HEK293 (cell line): ENCODE data around the gene ARPIN.

Experiments used
- CTCF ChIA-PET: fragments of 350-600 bp; formaldehyde crosslinking; extraction: SDS; loops from one replicate; lab custom pipeline; 2021; ENCODE audit warnings: antibody characterized with exemption; lab: Yijun Ruan, JAX
- POLR2A ChIA-PET: fragments of 300-600 bp; formaldehyde crosslinking; extraction: SDS; loops from one replicate; lab custom pipeline; 2020; ENCODE audit warnings: antibody characterized with exemption, inconsistent platforms; lab: Yijun Ruan, JAX
- H3K27ac ChIP-seq: fragments of 200-500 bp; sonication (Bioruptor generic); 2 replicates; pipeline ENCODE4 v1.5.1; 2014; ENCODE audit warnings: low read depth, low read length, control low read depth, inconsistent platforms; ENCODE audit errors: extremely low read depth
- H3K36me3 ChIP-seq, 2 experiments: fragments of 200-500 bp in 1 of 2; sonication (Bioruptor generic) in 1 of 2; 1 replicate in 1 of 2; 2 replicates in 1 of 2; pipeline ENCODE4 v1.5.1; 2014 to 2017; ENCODE audit warnings: inconsistent platforms in 2 of 2, low read length in 2 of 2; ENCODE audit not compliant: control insufficient read depth in 2 of 2, insufficient read depth in 1 of 2
- H3K4me1 ChIP-seq: fragments of 200-500 bp; sonication (Bioruptor generic); 2 replicates; pipeline ENCODE4 v1.5.1; 2014; ENCODE audit warnings: mild to moderate bottlenecking, low read length, inconsistent platforms; ENCODE audit not compliant: control insufficient read depth, insufficient read depth
- H3K4me3 ChIP-seq: 2 replicates; pipeline ENCODE4 v1.5.1; 2011; ENCODE audit warnings: low read depth, mild to moderate bottlenecking, control low read depth, low read length, moderate library complexity
- H3K9me3 ChIP-seq: fragments of 200-500 bp; sonication (Bioruptor generic); 2 replicates; pipeline ENCODE4 v1.5.1; 2014; ENCODE audit warnings: low read depth, low read length, inconsistent platforms; ENCODE audit not compliant: control insufficient read depth, insufficient read depth
- CTCF ChIP-seq: fragments of 450-650 bp; formaldehyde crosslinking; IDR thresholded peaks from 2 replicates; pipeline ENCODE4 v1.5.1; 2016; ENCODE audit warnings: missing biosample characterization, missing genetic modification characterization
- EGR2 ChIP-seq: fragments of 450-650 bp; formaldehyde crosslinking; IDR thresholded peaks from 2 replicates; pipeline ENCODE4 v1.5.1; 2016; ENCODE audit warnings: low read depth, missing biosample characterization, missing genetic modification characterization
- ELK4 ChIP-seq: IDR thresholded peaks from 2 replicates; pipeline ENCODE4 v1.6.1; 2011; ENCODE audit warnings: mild to moderate bottlenecking, low read depth, low read length, borderline replicate concordance
- GLI4 ChIP-seq: fragments of 450-650 bp; formaldehyde crosslinking; IDR thresholded peaks from 2 replicates; pipeline ENCODE4 v1.5.1; 2016; ENCODE audit warnings: missing biosample characterization, missing genetic modification characterization
- GLIS2 ChIP-seq: fragments of 450-650 bp; formaldehyde crosslinking; IDR thresholded peaks from 2 replicates; pipeline ENCODE4 v1.5.1; 2016; ENCODE audit warnings: missing biosample characterization, missing genetic modification characterization
- HOXA7 ChIP-seq: sonication (generic); formaldehyde crosslinking; IDR thresholded peaks from 2 replicates; pipeline ENCODE4 v1.8.1; 2022; ENCODE audit warnings: missing genetic modification reagents, borderline replicate concordance
- HOXC10 ChIP-seq: sonication (generic); formaldehyde crosslinking; IDR thresholded peaks from 2 replicates; pipeline ENCODE4 v1.8.1; 2023; ENCODE audit warnings: mild to moderate bottlenecking, missing genetic modification reagents
- IKZF3 ChIP-seq: fragments of 450-650 bp; IDR thresholded peaks from 2 replicates; pipeline ENCODE4 v1.5.0; 2018; ENCODE audit warnings: missing biosample characterization, mild to moderate bottlenecking, missing genetic modification characterization, moderate library complexity
- KLF10 ChIP-seq: fragments of 450-650 bp; IDR thresholded peaks from 2 replicates; pipeline ENCODE4 v1.5.1; 2018; ENCODE audit warnings: missing biosample characterization, mild to moderate bottlenecking, missing genetic modification characterization
- KLF16 ChIP-seq: fragments of 450-650 bp; formaldehyde crosslinking; IDR thresholded peaks from 2 replicates; pipeline ENCODE4 v1.5.1; 2017; ENCODE audit warnings: missing biosample characterization, missing genetic modification characterization
- KLF8 ChIP-seq: fragments of 450-650 bp; formaldehyde crosslinking; IDR thresholded peaks from 2 replicates; pipeline ENCODE4 v1.5.1; 2016; ENCODE audit warnings: missing biosample characterization, missing genetic modification characterization
- ZBTB17 ChIP-seq: fragments of 450-650 bp; formaldehyde crosslinking; IDR thresholded peaks from 2 replicates; pipeline ENCODE4 v1.5.1; 2016; ENCODE audit warnings: missing biosample characterization, missing genetic modification characterization
- ZBTB21 ChIP-seq: fragments of 450-650 bp; formaldehyde crosslinking; IDR thresholded peaks from 2 replicates; pipeline ENCODE4 v1.5.1; 2017; ENCODE audit warnings: missing biosample characterization, missing genetic modification characterization
- ZBTB6 ChIP-seq: fragments of 450-650 bp; formaldehyde crosslinking; IDR thresholded peaks from 2 replicates; pipeline ENCODE4 v1.5.1; 2017; ENCODE audit warnings: missing biosample characterization, missing genetic modification characterization
- ZFHX2 ChIP-seq: fragments of 450-650 bp; formaldehyde crosslinking; conservative IDR thresholded peaks from 2 replicates; pipeline ENCODE4 v1.5.1; 2016; ENCODE audit warnings: missing biosample characterization, missing genetic modification characterization
- ZNF146 ChIP-seq: fragments of 450-650 bp; formaldehyde crosslinking; IDR thresholded peaks from 2 replicates; pipeline ENCODE4 v1.5.1; 2016; ENCODE audit warnings: missing biosample characterization, missing genetic modification characterization
- ZNF155 ChIP-seq: fragments of 450-650 bp; formaldehyde crosslinking; IDR thresholded peaks from 2 replicates; pipeline ENCODE4 v1.5.1; 2016; ENCODE audit warnings: missing biosample characterization, missing genetic modification characterization
- ZNF157 ChIP-seq: fragments of 450-650 bp; formaldehyde crosslinking; IDR thresholded peaks from 2 replicates; pipeline ENCODE4 v1.5.1; 2016; ENCODE audit warnings: missing biosample characterization, missing genetic modification characterization
- ZNF26 ChIP-seq: fragments of 450-650 bp; formaldehyde crosslinking; IDR thresholded peaks from 2 replicates; pipeline ENCODE4 v1.5.1; 2016; ENCODE audit warnings: missing biosample characterization, missing genetic modification characterization
- ZNF302 ChIP-seq: fragments of 450-650 bp; formaldehyde crosslinking; IDR thresholded peaks from 2 replicates; pipeline ENCODE4 v1.5.1; 2016; ENCODE audit warnings: missing biosample characterization, missing genetic modification characterization, low read depth
- ZNF311 ChIP-seq: fragments of 450-650 bp; formaldehyde crosslinking; IDR thresholded peaks from 2 replicates; pipeline ENCODE4 v1.5.1; 2017; ENCODE audit warnings: missing biosample characterization, missing genetic modification characterization, borderline replicate concordance
- ZNF362 ChIP-seq: fragments of 450-650 bp; formaldehyde crosslinking; IDR thresholded peaks from 2 replicates; pipeline ENCODE4 v1.5.1; 2016; ENCODE audit warnings: missing biosample characterization, missing genetic modification characterization
- ZNF514 ChIP-seq: fragments of 450-650 bp; formaldehyde crosslinking; IDR thresholded peaks from 2 replicates; pipeline ENCODE4 v1.5.1; 2016; ENCODE audit warnings: missing biosample characterization, missing genetic modification characterization
- ZNF623 ChIP-seq: fragments of 450-650 bp; formaldehyde crosslinking; IDR thresholded peaks from 2 replicates; pipeline ENCODE4 v1.5.1; 2016; ENCODE audit warnings: missing biosample characterization, missing genetic modification characterization
- ZNF629 ChIP-seq: fragments of 450-650 bp; formaldehyde crosslinking; IDR thresholded peaks from 2 replicates; pipeline ENCODE4 v1.5.1; 2017; ENCODE audit warnings: missing biosample characterization, missing genetic modification characterization
- ZNF704 ChIP-seq: fragments of 450-650 bp; formaldehyde crosslinking; IDR thresholded peaks from 2 replicates; pipeline ENCODE4 v1.5.1; 2016; ENCODE audit warnings: missing biosample characterization, missing genetic modification characterization
- ZNF747 ChIP-seq: fragments of 450-650 bp; formaldehyde crosslinking; IDR thresholded peaks from 2 replicates; pipeline ENCODE4 v1.5.1; 2016; ENCODE audit warnings: missing biosample characterization, missing genetic modification characterization
- ZNF837 ChIP-seq: fragments of 450-650 bp; formaldehyde crosslinking; IDR thresholded peaks from 2 replicates; pipeline ENCODE4 v1.5.1; 2016; ENCODE audit warnings: missing biosample characterization, missing genetic modification characterization
- ZXDB ChIP-seq: fragments of 450-650 bp; formaldehyde crosslinking; IDR thresholded peaks from 2 replicates; pipeline ENCODE4 v1.5.1; 2016; ENCODE audit warnings: missing biosample characterization, missing genetic modification characterization

The ARPIN gene

GRCh38 chr15:89852342-89852995, 60.3 kb downstream of the ARPIN start:
- peaks cover 17 to 50% of the 10 kb centered on the region in 2 experiments for H3K36me3 ChIP-seq
- H3K9me3 ChIP-seq = no peaks in the 10 kb centered on the region
- ChIA-PET POLR2A (no interaction called here), CTCF (interaction anchor here (0.6 to 1.6 kb wide), 4 partner anchors 22 to 91 kb away, joined by 3 to 11 read pairs (median 6); no protein-coding TSS in a partner anchor)
- no peaks in the 10 kb centered on the region for H3K4me1 ChIP-seq
- no peak overlapping the region for H3K4me3 ChIP-seq
- no peak for TF ChIP-seq ZNF362 (tag by site-specific recombination)
- peak; percentile 44; the same call in 1 of the 2 replicates for TF ChIP-seq ZNF623
- TF ChIP-seq ZNF26 (tag by site-specific recombination) = no peak
- H3K27ac ChIP-seq = no peak overlapping the region

GRCh38 chr15:89851673-89852341, 60.9 kb downstream of the ARPIN start:
- no peak overlapping the region for H3K4me3 ChIP-seq
- POLR2A ChIA-PET = no interaction called here

GRCh38 chr15:89848970-89849292, 63.8 kb downstream of the ARPIN start:
- Histone ChIP-seq H3K4me1 (no peaks in the 10 kb centered on the region), H3K36me3 (peaks cover 21 to 44% of the 10 kb centered on the region in 2 experiments), H3K4me3 (no peak overlapping the region), H3K9me3 (no peaks in the 10 kb centered on the region), H3K27ac (no peak overlapping the region)
- ChIA-PET CTCF (interaction anchor here (0.6 to 5.7 kb wide), 5 partner anchors 26 to 151 kb away, joined by 3 to 29 read pairs (median 4); no protein-coding TSS in a partner anchor), POLR2A (no interaction called here)
- no peak for TF ChIP-seq EGR2 (tag by site-specific recombination)
- TF ChIP-seq ELK4 = no peak
- no peak for TF ChIP-seq GLI4 (tag by site-specific recombination)
- no peak for TF ChIP-seq CTCF
- TF ChIP-seq ZXDB (tag by site-specific recombination) = no peak
- TF ChIP-seq KLF16 (tag by site-specific recombination) = no peak
- no peak for TF ChIP-seq KLF10 (tag by site-specific recombination)
- no peak for TF ChIP-seq HOXA7 (CRISPR knock-in tag)
- no peak for TF ChIP-seq ZBTB17 (tag by site-specific recombination)
- no peak for TF ChIP-seq ZNF311 (tag by site-specific recombination)

More at GRCh38 chr15:89851673-89852341, 60.9 kb downstream of the ARPIN start:
- H3K4me1 ChIP-seq = no peaks in the 10 kb centered on the region
- no peaks in the 10 kb centered on the region for H3K9me3 ChIP-seq
- TF ChIP-seq ZNF747 (tag by site-specific recombination) (no peak), ZNF146 (tag by site-specific recombination) (no peak), ZBTB21 (no peak), ZNF155 (tag by site-specific recombination) (no peak), ZFHX2 (tag by site-specific recombination) (no peak), HOXC10 (CRISPR knock-in tag) (no peak), ZNF302 (tag by site-specific recombination) (no peak), ZNF837 (tag by site-specific recombination) (no peak), ZBTB6 (tag by site-specific recombination) (no peak), ZNF157 (tag by site-specific recombination) (no peak), KLF8 (tag by site-specific recombination) (no peak), ZNF704 (tag by site-specific recombination) (no peak), GLIS2 (tag by site-specific recombination) (no peak), EGR2 (tag by site-specific recombination) (no peak), ZNF514 (tag by site-specific recombination) (no peak), ZNF629 (no peak), IKZF3 (tag by site-specific recombination) (no peak)
- no peak overlapping the region for H3K27ac ChIP-seq
- CTCF ChIA-PET = interaction anchor here (1.3 to 1.6 kb wide), 3 partner anchors 23 to 90 kb away, joined by 5 to 11 read pairs (median 6); no protein-coding TSS in a partner anchor
- H3K36me3 ChIP-seq = peaks cover 18 to 46% of the 10 kb centered on the region in 2 experiments
